Esophagus squamous epithelium (tissue), 5 donors: Measurements from ENCODE around the gene ANGPT4. TPM values are rescaled to one million over a fixed set of nuclear protein-coding genes. Genes with fewer than 3 reads are reported as not detected.

Experiments used
- DNase-seq: peaks from one replicate; lab custom pipeline; 2025; lab: John Stamatoyannopoulos, UW
- H3K27ac ChIP-seq, 4 donors: fragments of 200-600 bp; sonication (generic); one replicate each; pipeline ENCODE4 v1.5.1; 2016 to 2019; ENCODE audit warnings: mild to moderate bottlenecking in 1 of 4
- H3K27me3 ChIP-seq, 4 donors: fragments of 200-600 bp; sonication (generic); 1 replicate in 3 of 4; 2 replicates in 1 of 4; pipeline versions ENCODE4 v1.5.1 to v1.6.0; 2017 to 2021; ENCODE audit warnings: antibody characterized with exemption in 1 of 4
- H3K36me3 ChIP-seq, 3 donors: fragments of 200-600 bp; sonication (generic); one replicate each; pipeline ENCODE4 v1.5.1; 2016 to 2019
- H3K4me1 ChIP-seq, 3 donors: fragments of 200-600 bp; sonication (generic); one replicate each; pipeline ENCODE4 v1.5.1; 2017 to 2019
- H3K4me3 ChIP-seq, 4 donors: fragments of 200-600 bp; sonication (generic); 1 replicate in 3 of 4; 2 replicates in 1 of 4; pipeline ENCODE4 v1.5.1; 2016 to 2019; ENCODE audit warnings: mild to moderate bottlenecking in 2 of 4, moderate library complexity in 1 of 4
- H3K9me3 ChIP-seq, 3 donors: fragments of 200-600 bp; sonication (generic); one replicate each; pipeline ENCODE4 v1.5.1; 2016 to 2019
- CTCF ChIP-seq, 6 experiments: fragments of 450-650 bp in 4 of 6; fragments of 200-600 bp in 2 of 6; sonication (generic) in 2 of 6; IDR thresholded peaks; one replicate each; pipeline ENCODE4 v1.5.1; 2016 to 2019; ENCODE audit warnings: antibody characterized with exemption in 6 of 6, mild to moderate bottlenecking in 4 of 6, moderate library complexity in 4 of 6
- POLR2A ChIP-seq, 4 donors: fragments of 450-650 bp; IDR thresholded peaks; one replicate each; pipeline ENCODE4 v1.6.1; 2017; ENCODE audit warnings: antibody characterized with exemption in 4 of 4, mild to moderate bottlenecking in 4 of 4, moderate library complexity in 3 of 4
- WGBS, 2 donors: methylation state at CpG; one replicate each; pipeline ENCODE4 v1.1.5; 2018; 5-methylcytosine and 5-hydroxymethylcytosine counted together
- intact Hi-C: fragments of 100-400 bp; cut with DNase I; formaldehyde crosslinking; loops from one replicate; pipeline ENCODE4 v1.15.0; 2022
- total RNA-seq, 4 donors: library from RNA; depleted of rRNA; stranded (reverse); fragments of >200 nt; gene quantifications; one replicate each; pipeline ENCODE4 v1.1.0, GENCODE V29; 2016
- donor health status: DM: yes; HTN: yes; CAD: no.

ANGPT4 gene
- total RNA-seq, 4 donors from 2014 or later = under 0.01 to 0.38 (median 0.09) TPM; not detected in 1

GRCh38 chr20:878511-879307 is 37.4 kb downstream of the ANGPT4 start:
- Histone ChIP-seq H3K36me3 (no peaks in the 10 kb centered on the region), H3K9me3 (no peaks in the 10 kb centered on the region), H3K27ac (no peak overlapping the region), H3K4me3 (no peak overlapping the region), H3K4me1 (peaks cover 0 to 5% (median 0%) of the 10 kb centered on the region in 3 donors), H3K27me3 (peaks cover 0 to 16% (median 0%) of the 10 kb centered on the region in 4 donors)
- TF ChIP-seq POLR2A (IDR thresholded peaks at IDR 0.05) = no peak
- no peak for TF ChIP-seq CTCF (IDR thresholded peaks at IDR 0.05)
- no peak for DNase-seq
- WGBS, 2 donors = 66 to 70% methylated on average over 9 of the region's 9 CpGs
- intact Hi-C loops = no loop called here

GRCh38 chr20:877814-878213 is 38.3 kb downstream of the ANGPT4 start:
- Histone ChIP-seq H3K4me3 (no peak overlapping the region), H3K27me3 (peaks cover 0 to 13% (median 0%) of the 10 kb centered on the region in 4 donors), H3K4me1 (peaks cover 0 to 5% (median 0%) of the 10 kb centered on the region in 3 donors), H3K36me3 (no peaks in the 10 kb centered on the region), H3K27ac (no peak overlapping the region), H3K9me3 (no peaks in the 10 kb centered on the region)
- TF ChIP-seq CTCF (IDR thresholded peaks at IDR 0.05) (no peak), POLR2A (IDR thresholded peaks at IDR 0.05) (no peak)
- WGBS, 2 donors = 56% methylated on average over 1 of the region's 7 CpGs; no CpG with 5 or more reads in 1 of the 2 donors
- DNase-seq = no peak
- intact Hi-C loops = no loop called here

GRCh38 chr20:875115-875514 is 41.0 kb downstream of the ANGPT4 start:
- no peak for DNase-seq
- intact Hi-C loops = no loop called here
- peaks cover 0 to 5% (median 0%) of the 10 kb centered on the region in 3 donors for H3K4me1 ChIP-seq
- 54 to 93% methylated on average over 2 to 4 of the region's 4 CpGs for WGBS, 2 donors
- H3K27me3 ChIP-seq = peaks cover 0 to 13% (median 0%) of the 10 kb centered on the region in 4 donors
- no peaks in the 10 kb centered on the region for H3K9me3 ChIP-seq
- H3K27ac ChIP-seq = no peak overlapping the region
- no peak overlapping the region for H3K4me3 ChIP-seq
- TF ChIP-seq POLR2A (IDR thresholded peaks at IDR 0.05) = no peak
- H3K36me3 ChIP-seq = no peaks in the 10 kb centered on the region

GRCh38 chr20:873875-874607 is 42.1 kb downstream of the ANGPT4 start:
- intact Hi-C loops = no loop called here
- peaks cover 0 to 13% (median 0%) of the 10 kb centered on the region in 4 donors for H3K27me3 ChIP-seq
- H3K4me1 ChIP-seq = peaks cover 0 to 5% (median 0%) of the 10 kb centered on the region in 3 donors
- 63 to 81% methylated on average over 3 to 7 of the region's 10 CpGs for WGBS, 2 donors
- no peak overlapping the region for H3K27ac ChIP-seq
- H3K9me3 ChIP-seq = no peaks in the 10 kb centered on the region
- no peak overlapping the region for H3K4me3 ChIP-seq
- TF ChIP-seq CTCF (IDR thresholded peaks at IDR 0.05) (no peak), POLR2A (IDR thresholded peaks at IDR 0.05) (no peak)
- H3K36me3 ChIP-seq = no peaks in the 10 kb centered on the region
- no peak for DNase-seq

GRCh38 chr20:872855-873520 is 43.1 kb downstream of the ANGPT4 start:
- intact Hi-C loops = no loop called here
- no peaks in the 10 kb centered on the region for H3K9me3 ChIP-seq
- 42 to 51% methylated on average over 7 to 13 of the region's 20 CpGs for WGBS, 2 donors

More at GRCh38 chr20:872855-873520, 43.1 kb downstream of the ANGPT4 start:
- no peak for TF ChIP-seq POLR2A (IDR thresholded peaks at IDR 0.05)
- no peak for TF ChIP-seq CTCF (IDR thresholded peaks at IDR 0.05)
- DNase-seq = no peak
- Histone ChIP-seq H3K4me3 (no peak overlapping the region), H3K4me1 (peaks cover 0 to 5% (median 0%) of the 10 kb centered on the region in 3 donors), H3K27ac (no peak overlapping the region), H3K27me3 (peaks cover 0 to 13% (median 0%) of the 10 kb centered on the region in 4 donors), H3K36me3 (no peaks in the 10 kb centered on the region)
